B cell (primary cell): ENCODE data around the gene CMTM5. TPM values are rescaled to one million over a fixed set of nuclear protein-coding genes. Genes with fewer than 3 reads are reported as not detected.

Experiments used
- ATAC-seq: fragments of 200-7000 bp; cut with Tn5 transposase; one replicate; pipeline ENCODE4 v1.10.0; 2021; ENCODE audit warnings: low read depth, mild to moderate bottlenecking, moderate number of reproducible peaks, moderate library complexity
- CTCF ChIA-PET: fragments of 350-600 bp; sonication (Branson Sonifier 250); formaldehyde crosslinking; loops from one replicate; lab custom pipeline; 2021; ENCODE audit warnings: antibody characterized with exemption, inconsistent platforms; lab: Charles Lee
- POLR2A ChIA-PET: fragments of 350-600 bp; sonication (Branson Sonifier 250); formaldehyde crosslinking; loops from one replicate; lab custom pipeline; 2021; ENCODE audit warnings: antibody characterized with exemption; lab: Charles Lee
- DNase-seq: peaks from one replicate; pipeline ENCODE4 v3.0.0; 2013
- H2AFZ ChIP-seq: 2 replicates; pipeline ENCODE4 v1.6.1; 2012; ENCODE audit warnings: mild to moderate bottlenecking, low read depth, low read length; ENCODE audit not compliant: insufficient read depth, poor library complexity, severe bottlenecking
- H3K27ac ChIP-seq, 2 donors: 1 replicate in 1 of 2; 2 replicates in 1 of 2; pipeline ENCODE4 v1.5.1; 2012 to 2013; ENCODE audit warnings: low read length in 2 of 2, mild to moderate bottlenecking in 2 of 2, moderate library complexity in 1 of 2
- H3K27me3 ChIP-seq, 4 experiments: fragments of 200-600 bp in 1 of 4; sonication (generic) in 1 of 4; replicated peaks in 1 of 4; 1 replicate in 2 of 4; 2 replicates in 2 of 4; pipeline versions ENCODE4 v1.6.1 to v1.7.0; 2013 to 2016; ENCODE audit warnings: low read length in 3 of 4, mild to moderate bottlenecking in 2 of 4, mixed read lengths in 1 of 4, moderate library complexity in 1 of 4; ENCODE audit not compliant: insufficient read depth in 4 of 4, control insufficient read depth in 3 of 4; ENCODE audit errors: control extremely low read depth in 1 of 4
- H3K36me3 ChIP-seq, 2 experiments: replicated peaks in 1 of 2; 1 replicate in 1 of 2; 2 replicates in 1 of 2; pipeline versions ENCODE4 v1.6.1 to v1.7.1; 2013; ENCODE audit warnings: low read length in 1 of 2; ENCODE audit not compliant: insufficient read depth in 2 of 2, control insufficient read depth in 1 of 2; ENCODE audit errors: control extremely low read depth in 1 of 2, extremely low read depth in 1 of 2
- H3K4me1 ChIP-seq, 2 donors: fragments of 200-600 bp in 1 of 2; sonication (generic) in 1 of 2; 1 replicate in 1 of 2; 2 replicates in 1 of 2; pipeline versions ENCODE4 v1.5.1 to v1.6.1; 2013 to 2017; ENCODE audit warnings: low read length in 2 of 2; ENCODE audit not compliant: control insufficient read depth in 2 of 2, insufficient read depth in 2 of 2
- H3K4me2 ChIP-seq: replicated peaks from 2 replicates; pipeline ENCODE3; 2012; ENCODE audit warnings: mild to moderate bottlenecking, low read depth, low read length; ENCODE audit not compliant: poor library complexity, severe bottlenecking
- H3K4me3 ChIP-seq, 5 experiments: fragments of 200-600 bp in 1 of 5; sonication (generic) in 1 of 5; 1 replicate in 3 of 5; 2 replicates in 2 of 5; pipeline versions ENCODE4 v1.5.1 to v1.7.0; 2011 to 2016; ENCODE audit warnings: low read length in 4 of 5, mild to moderate bottlenecking in 4 of 5, low read depth in 2 of 5, control low read depth in 1 of 5, moderate library complexity in 1 of 5; ENCODE audit not compliant: insufficient read depth in 1 of 5; ENCODE audit errors: control extremely low read depth in 1 of 5, extremely low read depth in 1 of 5
- H3K79me2 ChIP-seq: fragments of 200-600 bp; sonication (generic); one replicate; pipeline ENCODE4 v1.6.0; 2016; ENCODE audit warnings: low read length; ENCODE audit not compliant: control insufficient read depth, insufficient read depth
- H3K9ac ChIP-seq: fragments of 200-600 bp; sonication (generic); 2 replicates; pipeline ENCODE4 v1.6.1; 2017; ENCODE audit warnings: mild to moderate bottlenecking, low read length, moderate library complexity
- H3K9me3 ChIP-seq, 3 donors: one replicate each; pipeline versions ENCODE4 v1.6.1 to v1.7.1; 2013; ENCODE audit warnings: low read length in 2 of 3; ENCODE audit not compliant: control insufficient read depth in 2 of 3, insufficient read depth in 1 of 3; ENCODE audit errors: control extremely low read depth in 1 of 3
- H4K20me1 ChIP-seq: 2 replicates; pipeline ENCODE4 v1.6.0; 2012; ENCODE audit warnings: mild to moderate bottlenecking, low read length; ENCODE audit not compliant: insufficient read depth, control insufficient read depth, poor library complexity, severe bottlenecking
- H3K27ac Mint-ChIP-seq: one replicate; pipeline ENCODE4 v1.8.0; 2021; ENCODE audit warnings: mixed read lengths
- H3K27me3 Mint-ChIP-seq: one replicate; pipeline ENCODE4 v1.8.0; 2021; ENCODE audit warnings: mixed read lengths
- H3K4me1 Mint-ChIP-seq: one replicate; pipeline ENCODE4 v1.8.0; 2021; ENCODE audit warnings: mixed read lengths
- H3K4me3 Mint-ChIP-seq: one replicate; pipeline ENCODE4 v1.8.0; 2021; ENCODE audit warnings: mixed read lengths
- H3K9me3 Mint-ChIP-seq: one replicate; pipeline ENCODE4 v1.8.0; 2022; ENCODE audit warnings: mixed read lengths; ENCODE audit not compliant: insufficient read depth
- EZH2 ChIP-seq: IDR thresholded peaks from 2 replicates; pipeline ENCODE4 v1.6.1; 2012; ENCODE audit warnings: borderline replicate concordance, low read depth, mild to moderate bottlenecking, moderate library complexity, low read length; ENCODE audit not compliant: insufficient read depth, poor library complexity, severe bottlenecking
- WGBS: methylation state at CpG from one replicate; pipeline ENCODE4 v1.1.5; 2013; ENCODE audit warnings: missing lambda C conversion rate; ENCODE audit not compliant: insufficient coverage; 5-methylcytosine and 5-hydroxymethylcytosine counted together
- intact Hi-C: fragments of 100-400 bp; cut with micrococcal nuclease; formaldehyde crosslinking; loops from one replicate; pipeline ENCODE4 v1.10.0; 2022
- polyA plus RNA-seq: library from polyadenylated mRNA; depleted of rRNA; stranded (reverse); fragments of >200 nt; gene quantifications from 2 replicates; pipeline ENCODE4 v1.2.3, GENCODE V29; 2012
- total RNA-seq, 2 donors: library from RNA; stranded (reverse); fragments of 120-200 nt in 1 of 2; gene quantifications; 1 replicate in 1 of 2; 2 replicates in 1 of 2; pipeline versions ENCODE4 v1.2.3 to v1.2.4, GENCODE V29; 2013 to 2022
- TF ChIP-seq, protein P1 (sequence below): fragments of 200-600 bp; IDR thresholded peaks from one replicate; pipeline ENCODE4 v1.8.0; 2022; ENCODE audit warnings: antibody characterized with exemption, mild to moderate bottlenecking

Gene CMTM5
- total and polyA plus RNA-seq, 2 donors (not counting 1 experiment from before 2014, with no cell fraction given), result 0.18 TPM; not detected in 1

DNA sequence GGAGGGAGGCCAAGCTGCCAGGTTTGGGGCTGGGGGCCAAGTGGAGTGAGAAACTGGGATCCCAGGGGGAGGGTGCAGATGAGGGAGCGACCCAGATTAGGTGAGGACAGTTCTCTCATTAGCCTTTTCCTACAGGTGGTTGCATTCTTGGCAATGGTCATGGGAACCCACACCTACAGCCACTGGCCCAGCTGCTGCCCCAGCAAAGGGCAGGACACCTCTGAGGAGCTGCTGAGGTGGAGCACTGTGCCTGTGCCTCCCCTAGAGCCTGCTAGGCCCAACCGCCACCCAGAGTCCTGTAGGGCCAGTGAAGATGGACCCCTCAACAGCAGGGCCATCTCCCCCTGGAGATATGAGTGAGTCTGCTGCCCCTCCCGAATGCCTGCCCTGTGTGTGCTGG lies 3.8 kb upstream of the CMTM5 start:
- H3K79me2 ChIP-seq, result no peaks in the 10 kb centered on the region
- no peak for ATAC-seq
- H3K36me3 ChIP-seq, result no peaks in the 10 kb centered on the region
- no peak overlapping the region for H3K27ac ChIP-seq
- Mint-ChIP-seq H3K27ac (no peak overlapping the region), H3K4me1 (no peaks in the 10 kb centered on the region), H3K4me3 (no peak overlapping the region), H3K9me3 (no peaks in the 10 kb centered on the region), H3K27me3 (peaks cover 17% of the 10 kb centered on the region)
- no peak for TF ChIP-seq EZH2
- H3K4me2 ChIP-seq, result no peak overlapping the region
- ChIA-PET POLR2A (no interaction called here), CTCF (interaction anchor here (1.9 kb wide), 1 partner anchor 12 kb away, joined by 4 read pairs; no protein-coding TSS in a partner anchor)
- H3K9me3 ChIP-seq, result no peaks in the 10 kb centered on the region
- no peak overlapping the region for H3K4me3 ChIP-seq
- H3K9ac ChIP-seq, result no peak overlapping the region
- no peak overlapping the region for H2AFZ ChIP-seq
- peaks cover 0 to 3% (median 2%) of the 10 kb centered on the region in 4 experiments for H3K27me3 ChIP-seq
- no peaks in the 10 kb centered on the region for H4K20me1 ChIP-seq
- no peak for DNase-seq
- intact Hi-C loops, result no loop called here
- H3K4me1 ChIP-seq, result no peaks in the 10 kb centered on the region
- 96% methylated on average over 3 of the region's 3 CpGs for WGBS

DNA sequence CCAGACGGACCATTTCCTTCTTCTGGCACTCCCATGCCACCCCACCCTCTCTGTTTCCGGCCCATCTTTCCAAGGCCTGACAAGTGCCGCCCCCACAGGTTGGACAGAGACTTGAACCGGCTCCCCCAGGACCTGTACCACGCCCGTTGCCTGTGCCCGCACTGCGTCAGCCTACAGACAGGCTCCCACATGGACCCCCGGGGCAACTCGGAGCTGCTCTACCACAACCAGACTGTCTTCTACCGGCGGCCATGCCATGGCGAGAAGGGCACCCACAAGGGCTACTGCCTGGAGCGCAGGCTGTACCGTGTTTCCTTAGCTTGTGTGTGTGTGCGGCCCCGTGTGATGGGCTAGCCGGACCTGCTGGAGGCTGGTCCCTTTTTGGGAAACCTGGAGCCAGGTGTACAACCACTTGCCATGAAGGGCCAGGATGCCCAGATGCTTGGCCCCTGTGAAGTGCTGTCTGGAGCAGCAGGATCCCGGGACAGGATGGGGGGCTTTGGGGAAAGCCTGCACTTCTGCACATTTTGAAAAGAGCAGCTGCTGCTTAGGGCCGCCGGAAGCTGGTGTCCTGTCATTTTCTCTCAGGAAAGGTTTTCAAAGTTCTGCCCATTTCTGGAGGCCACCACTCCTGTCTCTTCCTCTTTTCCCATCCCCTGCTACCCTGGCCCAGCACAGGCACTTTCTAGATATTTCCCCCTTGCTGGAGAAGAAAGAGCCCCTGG lies 1.2 kb upstream of the CMTM5 start:
- no peak overlapping the region for H3K4me3 ChIP-seq
- H3K4me2 ChIP-seq, result no peak overlapping the region
- WGBS, result 96% methylated on average over 20 of the region's 21 CpGs
- Mint-ChIP-seq H3K27me3 (peaks cover 16% of the 10 kb centered on the region), H3K4me3 (no peak overlapping the region), H3K4me1 (no peaks in the 10 kb centered on the region), H3K9me3 (no peaks in the 10 kb centered on the region), H3K27ac (no peak overlapping the region)
- no peak for DNase-seq
- no peaks in the 10 kb centered on the region for H3K4me1 ChIP-seq
- no peak for ATAC-seq
- H3K27me3 ChIP-seq, result peaks cover 0 to 10% (median under 1%) of the 10 kb centered on the region in 4 experiments
- no peak overlapping the region for H2AFZ ChIP-seq
- POLR2A ChIA-PET, result no interaction called here
- CTCF ChIA-PET, result interaction anchor here (8.7 kb wide), 1 partner anchor 108 kb away, joined by 129 read pairs; no protein-coding TSS in a partner anchor
- H3K9ac ChIP-seq, result no peak overlapping the region
- H3K36me3 ChIP-seq, result no peaks in the 10 kb centered on the region
- H3K9me3 ChIP-seq, result no peaks in the 10 kb centered on the region
- no peaks in the 10 kb centered on the region for H3K79me2 ChIP-seq
- intact Hi-C loops, result no loop called here
- TF ChIP-seq, protein P1, sequence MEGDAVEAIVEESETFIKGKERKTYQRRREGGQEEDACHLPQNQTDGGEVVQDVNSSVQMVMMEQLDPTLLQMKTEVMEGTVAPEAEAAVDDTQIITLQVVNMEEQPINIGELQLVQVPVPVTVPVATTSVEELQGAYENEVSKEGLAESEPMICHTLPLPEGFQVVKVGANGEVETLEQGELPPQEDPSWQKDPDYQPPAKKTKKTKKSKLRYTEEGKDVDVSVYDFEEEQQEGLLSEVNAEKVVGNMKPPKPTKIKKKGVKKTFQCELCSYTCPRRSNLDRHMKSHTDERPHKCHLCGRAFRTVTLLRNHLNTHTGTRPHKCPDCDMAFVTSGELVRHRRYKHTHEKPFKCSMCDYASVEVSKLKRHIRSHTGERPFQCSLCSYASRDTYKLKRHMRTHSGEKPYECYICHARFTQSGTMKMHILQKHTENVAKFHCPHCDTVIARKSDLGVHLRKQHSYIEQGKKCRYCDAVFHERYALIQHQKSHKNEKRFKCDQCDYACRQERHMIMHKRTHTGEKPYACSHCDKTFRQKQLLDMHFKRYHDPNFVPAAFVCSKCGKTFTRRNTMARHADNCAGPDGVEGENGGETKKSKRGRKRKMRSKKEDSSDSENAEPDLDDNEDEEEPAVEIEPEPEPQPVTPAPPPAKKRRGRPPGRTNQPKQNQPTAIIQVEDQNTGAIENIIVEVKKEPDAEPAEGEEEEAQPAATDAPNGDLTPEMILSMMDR, result no peak
- TF ChIP-seq EZH2, result no peak
- H4K20me1 ChIP-seq, result no peaks in the 10 kb centered on the region
- H3K27ac ChIP-seq, result no peak overlapping the region
